GM10248 (cell line): ENCODE data around the gene ESR1.
"Not testable (repeated sequence)": the region's sequence is repeated elsewhere in the genome, so short reads cannot be mapped to it uniquely, and the experiment has no call there.

Experiments used
- CTCF ChIA-PET: fragments of 300-600 bp; sonication (Branson Sonifier 250); formaldehyde crosslinking; extraction: SDS; loops from one replicate; lab custom pipeline; 2021; ENCODE audit warnings: antibody characterized with exemption; lab: Yijun Ruan, JAX
- POLR2A ChIA-PET: fragments of 350-650 bp; sonication (Branson Sonifier 250); formaldehyde crosslinking; extraction: SDS; loops from one replicate; lab custom pipeline; 2020; ENCODE audit warnings: antibody characterized with exemption; lab: Yijun Ruan, JAX
- DNase-seq: peaks from one replicate; pipeline ENCODE4 v3.0.0; 2012; ENCODE audit errors: extremely low spot score
- TF ChIP-seq, protein P1 (sequence below): IDR thresholded peaks from 2 replicates; pipeline ENCODE4 v1.5.1; 2012; ENCODE audit warnings: mild to moderate bottlenecking, low read depth; ENCODE audit errors: extremely low read depth, missing control alignments, control extremely low read depth

Gene ESR1

DNA sequence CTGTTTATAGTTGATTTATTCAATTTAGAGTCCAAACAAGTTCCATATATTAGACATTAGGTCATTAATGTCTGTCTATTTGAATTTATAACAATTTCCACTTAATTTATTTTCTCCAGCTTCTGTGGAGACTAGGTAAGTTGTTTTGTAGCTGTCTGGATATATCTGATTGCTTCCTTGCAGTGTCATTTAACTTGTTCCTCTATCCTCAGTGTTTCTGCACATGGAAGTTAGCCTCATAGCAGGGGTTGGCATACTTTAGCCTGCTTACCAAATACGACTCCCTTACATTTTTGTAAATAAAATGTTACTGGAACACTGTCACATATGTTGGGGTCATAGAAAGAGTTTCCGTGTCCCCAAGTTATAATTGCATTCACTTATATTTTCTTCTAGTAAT is 216.1 kb downstream of the ESR1 start:
- CTCF ChIA-PET: interaction anchor here (1.4 kb wide), 1 partner anchor 102 kb away, joined by 3 read pairs; no protein-coding TSS in a partner anchor
- DNase-seq: no peak
- TF ChIP-seq, protein P1, sequence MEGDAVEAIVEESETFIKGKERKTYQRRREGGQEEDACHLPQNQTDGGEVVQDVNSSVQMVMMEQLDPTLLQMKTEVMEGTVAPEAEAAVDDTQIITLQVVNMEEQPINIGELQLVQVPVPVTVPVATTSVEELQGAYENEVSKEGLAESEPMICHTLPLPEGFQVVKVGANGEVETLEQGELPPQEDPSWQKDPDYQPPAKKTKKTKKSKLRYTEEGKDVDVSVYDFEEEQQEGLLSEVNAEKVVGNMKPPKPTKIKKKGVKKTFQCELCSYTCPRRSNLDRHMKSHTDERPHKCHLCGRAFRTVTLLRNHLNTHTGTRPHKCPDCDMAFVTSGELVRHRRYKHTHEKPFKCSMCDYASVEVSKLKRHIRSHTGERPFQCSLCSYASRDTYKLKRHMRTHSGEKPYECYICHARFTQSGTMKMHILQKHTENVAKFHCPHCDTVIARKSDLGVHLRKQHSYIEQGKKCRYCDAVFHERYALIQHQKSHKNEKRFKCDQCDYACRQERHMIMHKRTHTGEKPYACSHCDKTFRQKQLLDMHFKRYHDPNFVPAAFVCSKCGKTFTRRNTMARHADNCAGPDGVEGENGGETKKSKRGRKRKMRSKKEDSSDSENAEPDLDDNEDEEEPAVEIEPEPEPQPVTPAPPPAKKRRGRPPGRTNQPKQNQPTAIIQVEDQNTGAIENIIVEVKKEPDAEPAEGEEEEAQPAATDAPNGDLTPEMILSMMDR: no peak
- POLR2A ChIA-PET: no interaction called here

DNA sequence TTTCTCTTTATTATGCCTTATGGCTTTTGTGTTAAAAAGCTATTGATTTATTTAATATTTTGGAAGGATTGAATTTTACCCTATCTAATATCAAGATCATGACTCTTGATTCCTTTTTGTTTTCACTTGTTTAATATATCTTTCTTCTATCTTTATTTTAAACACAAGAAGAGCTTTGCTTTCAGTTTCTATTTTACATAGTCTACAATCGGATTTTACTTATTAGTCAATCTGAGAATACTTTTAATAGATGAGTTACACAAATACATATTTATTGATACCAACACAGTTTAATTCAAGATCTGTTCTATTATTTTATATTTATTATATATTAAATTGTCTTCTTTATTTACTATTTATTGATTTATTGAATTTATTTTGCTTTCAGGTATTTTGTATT is 218.8 kb downstream of the ESR1 start:
- TF ChIP-seq, protein P1: no peak
- ChIA-PET POLR2A (no interaction called here), CTCF (no interaction called here)
- no peak for DNase-seq

DNA sequence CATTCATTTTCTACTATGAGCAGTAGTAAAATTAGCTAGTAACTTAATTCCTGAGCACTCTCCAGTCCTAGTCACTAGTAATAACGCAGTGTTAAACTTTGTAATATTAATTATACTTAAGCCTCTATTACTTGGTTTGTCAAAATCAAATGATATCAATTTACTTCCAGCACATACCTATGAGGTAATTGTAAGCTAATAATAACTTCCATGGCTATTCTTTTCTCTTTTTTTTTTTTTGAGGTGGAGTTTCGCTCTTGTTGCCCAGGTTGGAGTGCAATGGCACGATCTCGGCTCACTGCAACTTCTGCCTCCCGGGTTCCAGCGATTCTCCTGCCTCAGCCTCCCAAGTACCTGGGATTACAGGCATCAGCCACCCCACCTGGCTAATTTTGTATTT is 219.3 kb downstream of the ESR1 start:
- CTCF ChIA-PET, POLR2A ChIA-PET, DNase-seq: not testable (repeated sequence)

DNA sequence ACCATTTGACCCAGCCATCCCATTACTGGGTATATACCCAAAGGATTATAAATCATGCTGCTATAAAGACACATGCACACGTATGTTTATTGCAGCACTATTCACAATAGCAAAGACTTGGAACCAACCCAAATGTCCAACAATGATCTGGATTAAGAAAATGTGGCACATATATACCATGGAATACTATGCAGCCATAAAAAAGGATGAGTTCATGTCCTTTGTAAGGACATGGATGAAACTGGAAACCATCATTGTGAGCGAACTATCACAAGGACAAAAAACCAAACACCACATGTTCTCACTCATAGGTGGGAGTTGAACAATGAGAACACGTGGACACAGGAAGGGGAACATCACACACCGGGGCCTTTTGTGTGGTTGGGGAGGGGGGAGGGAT is 226.3 kb downstream of the ESR1 start:
- DNase-seq, CTCF ChIA-PET, POLR2A ChIA-PET: not testable (repeated sequence)

DNA sequence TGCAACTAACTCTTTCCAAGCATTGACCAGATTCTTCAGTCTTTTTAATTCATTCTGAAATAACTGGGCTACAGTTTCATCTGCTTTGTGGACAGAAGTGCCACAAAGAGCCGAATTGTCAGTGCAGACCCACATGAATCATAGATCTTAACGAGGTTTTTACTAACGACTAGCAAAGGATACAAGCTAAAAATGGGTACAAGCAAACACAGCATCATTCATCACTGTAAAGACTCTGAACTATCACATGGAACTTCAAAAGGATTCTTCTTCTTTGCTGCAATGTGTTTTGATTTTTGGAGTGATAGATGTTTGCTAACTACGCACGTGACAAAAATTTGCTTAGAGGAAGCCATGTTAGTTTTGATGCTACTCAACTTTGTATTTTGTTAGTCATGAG is 227.1 kb downstream of the ESR1 start:
- ChIA-PET POLR2A (no interaction called here), CTCF (no interaction called here)

DNA sequence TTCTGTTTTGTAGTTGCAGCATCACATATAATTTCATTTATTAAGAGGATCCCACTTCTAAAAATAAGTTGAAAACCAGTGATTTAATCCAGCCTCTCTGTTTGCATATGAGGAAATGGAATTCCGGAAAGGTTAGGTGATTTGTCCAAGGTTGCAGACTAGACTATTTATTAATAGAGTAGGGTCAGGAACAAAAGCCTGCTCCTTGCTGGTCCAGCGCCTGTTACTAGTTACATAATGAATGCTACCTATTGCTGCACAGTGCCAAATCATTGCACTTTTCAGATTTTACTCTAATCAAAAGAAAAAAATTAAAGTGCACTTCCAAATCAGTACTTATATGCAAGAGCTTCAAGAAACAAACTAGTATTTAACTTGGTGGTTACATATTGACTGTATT is 238.6 kb downstream of the ESR1 start:
- TF ChIP-seq, protein P1: no peak
- POLR2A ChIA-PET: no interaction called here
- CTCF ChIA-PET: no interaction called here
- DNase-seq: no peak

More for the DNA sequence above, 227.1 kb downstream of the ESR1 start:
- no peak for DNase-seq
- TF ChIP-seq, protein P1: no peak

DNA sequence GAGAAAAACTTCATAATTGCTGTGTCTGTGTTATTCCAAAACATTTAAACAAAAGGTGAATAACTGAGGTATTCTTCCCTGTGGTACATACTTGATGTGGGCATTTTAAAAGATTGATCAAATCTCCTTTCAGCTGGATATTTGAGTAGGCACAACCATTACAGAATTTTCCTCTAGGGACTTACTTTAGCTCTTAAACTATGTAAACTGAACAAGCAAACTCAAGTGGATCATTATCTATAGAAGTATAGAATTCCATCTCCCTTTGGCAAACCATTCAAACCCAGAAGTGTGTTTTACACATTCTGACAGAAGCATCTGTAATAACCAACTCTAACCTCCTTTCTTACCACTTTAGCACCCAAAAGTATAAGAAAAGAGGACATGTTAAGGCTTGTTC is 241.4 kb downstream of the ESR1 start:
- POLR2A ChIA-PET: no interaction called here

More for the DNA sequence above, 241.4 kb downstream of the ESR1 start:
- CTCF ChIA-PET: no interaction called here
- DNase-seq: no peak
- TF ChIP-seq, protein P1: no peak
